Upper lobe of right lung (tissue), 1 donor: Measurements from ENCODE around the gene IBSP. TPM values are rescaled to one million over a fixed set of nuclear protein-coding genes. Genes with fewer than 3 reads are reported as not detected.

Experiments
- ATAC-seq: fragments of 200-7000 bp; cut with Tn5 transposase; one replicate; pipeline ENCODE4 v1.9.1; 2020; ENCODE audit warnings: mild to moderate bottlenecking, moderate library complexity
- DNase-seq: peaks from one replicate; pipeline ENCODE4 v3.0.0-alpha.2; 2020
- H3K27ac ChIP-seq: fragments of 200-600 bp; one replicate; pipeline ENCODE4 v1.8.0; 2022
- H3K27me3 ChIP-seq: fragments of 200-600 bp; one replicate; pipeline ENCODE4 v1.8.0; 2022; ENCODE audit warnings: mild to moderate bottlenecking
- H3K36me3 ChIP-seq: fragments of 200-600 bp; one replicate; pipeline ENCODE4 v1.8.0; 2022
- H3K4me1 ChIP-seq: fragments of 200-600 bp; one replicate; pipeline ENCODE4 v1.8.0; 2022
- H3K4me3 ChIP-seq: fragments of 200-600 bp; one replicate; pipeline ENCODE4 v1.8.0; 2022; ENCODE audit warnings: mild to moderate bottlenecking
- H3K9me3 ChIP-seq: fragments of 200-600 bp; one replicate; pipeline ENCODE4 v1.8.0; 2022
- CTCF ChIP-seq: fragments of 200-600 bp; IDR thresholded peaks from one replicate; pipeline ENCODE4 v1.8.0; 2022; ENCODE audit warnings: antibody characterized with exemption
- intact Hi-C: fragments of 100-400 bp; cut with DNase I; formaldehyde crosslinking; loops from one replicate; pipeline ENCODE4 v1.11.0; 2022
- long read RNA-seq: library from polyadenylated mRNA; unstranded; transcript quantifications from one replicate; pipeline ENCODE4 v2.0.0, GENCODE V29; 2021
- total RNA-seq: library from RNA; stranded (reverse); fragmentation: NEBNext Ultra II Directional; extraction: Animal tissue kit (Norgen Biotek cat#: 25700); gene quantifications from one replicate; pipeline ENCODE4 v1.2.1, GENCODE V29; 2021
- donor health status: DM: no; HTN: yes; CAD: no; lungs with severe emphysema.

Gene IBSP
- total RNA-seq: not detected
- long read RNA-seq: 0 reads

- Histone ChIP-seq H3K9me3 (no peaks in the 10 kb centered on the region), H3K4me1 (no peaks in the 10 kb centered on the region), H3K27me3 (no peaks in the 10 kb centered on the region), H3K36me3 (no peaks in the 10 kb centered on the region), H3K27ac (no peak within 1 kb of the TSS), H3K4me3 (no peak within 1 kb of the TSS)
- intact Hi-C loops: no loop called here
- TF ChIP-seq CTCF: no peak
- DNase-seq (no peak), ATAC-seq (no peak)
Observed at GRCh38 chr4:87799301-87800113, at the start of gene IBSP. IBSP (plus strand) TSS chr4:87799554; CDS start chr4:87802362, 2,808 bp downstream.

GRCh38 chr4:87749883-87750282 is 49.5 kb upstream of the IBSP start:
- H3K36me3 ChIP-seq: no peaks in the 10 kb centered on the region
- no peaks in the 10 kb centered on the region for H3K27me3 ChIP-seq
- H3K27ac ChIP-seq: no peak overlapping the region
- TF ChIP-seq CTCF: no peak
- ATAC-seq (no peak), DNase-seq (no peak)
- intact Hi-C loops: no loop called here
- H3K4me3 ChIP-seq: no peak overlapping the region
- H3K4me1 ChIP-seq: no peaks in the 10 kb centered on the region
- H3K9me3 ChIP-seq: no peaks in the 10 kb centered on the region

GRCh38 chr4:87758270-87758669 is 41.1 kb upstream of the IBSP start:
- TF ChIP-seq CTCF: no peak
- ATAC-seq (no peak), DNase-seq (no peak)
- H3K4me1 ChIP-seq: no peaks in the 10 kb centered on the region
- intact Hi-C loops: no loop called here
- H3K9me3 ChIP-seq: no peaks in the 10 kb centered on the region
- H3K4me3 ChIP-seq: no peak overlapping the region
- no peaks in the 10 kb centered on the region for H3K36me3 ChIP-seq
- H3K27ac ChIP-seq: no peak overlapping the region
- no peaks in the 10 kb centered on the region for H3K27me3 ChIP-seq

GRCh38 chr4:87762311-87762710 is 37.0 kb upstream of the IBSP start:
- TF ChIP-seq CTCF: no peak
- ATAC-seq: no peak

GRCh38 chr4:87781569-87781968 is 17.8 kb upstream of the IBSP start:
- Histone ChIP-seq H3K27me3 (no peaks in the 10 kb centered on the region), H3K9me3 (no peaks in the 10 kb centered on the region), H3K36me3 (no peaks in the 10 kb centered on the region), H3K4me1 (no peaks in the 10 kb centered on the region), H3K4me3 (no peak overlapping the region), H3K27ac (no peak overlapping the region)
- ATAC-seq: no peak
- intact Hi-C loops: no loop called here
- TF ChIP-seq CTCF: no peak
- no peak for DNase-seq

More at GRCh38 chr4:87762311-87762710, 37.0 kb upstream of the IBSP start:
- intact Hi-C loops: no loop called here
- no peak overlapping the region for H3K27ac ChIP-seq
- no peak for DNase-seq
- H3K27me3 ChIP-seq: no peaks in the 10 kb centered on the region
- no peaks in the 10 kb centered on the region for H3K36me3 ChIP-seq
- no peaks in the 10 kb centered on the region for H3K4me1 ChIP-seq
- H3K4me3 ChIP-seq: no peak overlapping the region
- no peaks in the 10 kb centered on the region for H3K9me3 ChIP-seq
